Right forelimb (tissue), 1 donor: ENCODE measurements around the gene FRG1.
"Not testable (repeated sequence)": the region's sequence is repeated elsewhere in the genome, so short reads cannot be mapped to it uniquely, and the experiment has no call there.

Experiments
- DNase-seq: peaks from one replicate; pipeline ENCODE4 v3.0.0-alpha.2; 2018

The FRG1 gene

GRCh38 chr4:189940178-189941004, at the start of gene FRG1:
FRG1 (plus strand) TSS chr4:189940872; CDS start chr4:189941010, 138 bp downstream.
- peak; percentile 99 for DNase-seq

- DNase-seq: no peak
Observed at GRCh38 chr4:189897667-189898066, 43.0 kb upstream of the FRG1 start.

GRCh38 chr4:189899481-189900015, 41.1 kb upstream of the FRG1 start:
- DNase-seq: peak; percentile 42

GRCh38 chr4:189904420-189905027, 36.1 kb upstream of the FRG1 start:
- DNase-seq: peak; percentile 66

- no peak for DNase-seq
Observed at GRCh38 chr4:189912170-189912569, 28.5 kb upstream of the FRG1 start.

- no peak for DNase-seq
Observed at GRCh38 chr4:189917161-189917891, 23.3 kb upstream of the FRG1 start.

GRCh38 chr4:189921058-189921457, 19.6 kb upstream of the FRG1 start:
- no peak for DNase-seq

- DNase-seq: not testable (repeated sequence)
Observed at GRCh38 chr4:189926742-189927141, 13.9 kb upstream of the FRG1 start.

GRCh38 chr4:189941005-189941450, 356 bp downstream of the FRG1 start:
- DNase-seq: no peak

- not testable (repeated sequence) for DNase-seq
Observed at GRCh38 chr4:189942412-189942811, 1.7 kb downstream of the FRG1 start.

- DNase-seq: not testable (repeated sequence)
Observed at GRCh38 chr4:189944077-189944476, 3.4 kb downstream of the FRG1 start.

- DNase-seq: not testable (repeated sequence)
Observed at GRCh38 chr4:189946906-189947305, 6.2 kb downstream of the FRG1 start.

GRCh38 chr4:189948486-189948885, 7.8 kb downstream of the FRG1 start:
- DNase-seq: not testable (repeated sequence)

GRCh38 chr4:189969291-189969690, 28.6 kb downstream of the FRG1 start:
- not testable (repeated sequence) for DNase-seq

GRCh38 chr4:189973646-189974045, 33.0 kb downstream of the FRG1 start:
- no peak for DNase-seq

GRCh38 chr4:189974056-189974455, 33.4 kb downstream of the FRG1 start:
- DNase-seq: no peak

GRCh38 chr4:189979196-189980047, 38.8 kb downstream of the FRG1 start:
- DNase-seq: no peak

GRCh38 chr4:189980292-189980691, 39.6 kb downstream of the FRG1 start:
- not testable (repeated sequence) for DNase-seq

- no peak for DNase-seq
Observed at GRCh38 chr4:189981970-189982369, 41.3 kb downstream of the FRG1 start.

- DNase-seq: not testable (repeated sequence)
Observed at GRCh38 chr4:189983916-189984526, 43.3 kb downstream of the FRG1 start.

- not testable (repeated sequence) for DNase-seq
Observed at GRCh38 chr4:189984661-189985060, 44.0 kb downstream of the FRG1 start.
